Measurements from ENCODE around the gene COG7. TPM values are rescaled to one million over a fixed set of nuclear protein-coding genes. Genes with fewer than 3 reads are reported as not detected.

COG7 gene
- 10 to 100 TPM in 5 of 8 experiments, 1 to 10 TPM in 3; 7.2 to 29.6 (median 10.8) TPM for total RNA-seq

DNA sequence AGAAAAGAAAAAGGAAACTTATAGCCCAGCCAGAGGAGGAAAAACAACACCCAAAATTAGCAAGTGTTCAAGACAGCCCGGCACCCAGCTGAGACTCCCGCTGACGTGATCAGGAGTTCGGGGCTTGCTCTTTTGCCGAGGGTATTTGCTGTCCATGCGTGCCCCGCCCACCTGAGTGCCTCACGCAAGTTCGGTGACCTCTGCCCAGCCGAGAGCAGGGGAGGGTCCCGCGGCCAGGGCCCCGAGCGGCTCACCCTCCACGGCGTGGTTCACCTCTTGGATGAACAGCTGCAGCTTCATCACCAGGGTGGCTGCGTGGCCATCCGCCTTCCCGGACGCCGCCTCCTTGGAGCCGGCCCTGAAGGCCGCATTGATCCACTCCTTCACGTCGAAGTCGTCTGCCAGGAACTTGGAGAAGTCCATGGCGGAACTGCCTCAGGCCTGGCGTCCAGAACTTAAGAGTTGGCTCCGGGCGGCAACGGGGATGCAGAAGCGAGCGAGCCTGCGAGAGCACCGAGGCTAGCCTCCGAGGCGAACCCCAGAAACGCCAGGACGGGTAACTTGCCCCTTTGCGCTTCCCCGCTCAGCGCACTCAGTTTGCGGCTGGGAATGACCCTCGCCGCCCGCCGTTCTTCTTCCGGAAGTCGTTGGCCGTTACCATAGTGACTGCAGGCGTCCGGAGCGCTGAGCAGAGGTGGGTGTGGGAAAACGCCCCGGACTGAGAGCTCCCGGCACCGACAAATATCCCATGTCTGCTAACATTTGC is at the start of gene COG7:
TSS of gene COG7 (minus strand) at position 618 of the 766 bp plus-strand sequence. CDS start at position 423, 195 bp downstream.
- in situ Hi-C loops (cut with MboI; ENCODE audit: low pct_unique_long_range_greater_than_20kb in 2 of 9, low sequenced_read_pairs in 9 of 9, unreplicated experiment in 9 of 9): no loop called here
- Histone ChIP-seq H3K4me1 (replicated peaks in 1 of 2) (peaks cover 0 to 4% of the 10 kb centered on the region in 2 donors), H3K27ac (peak within 1 kb of the TSS; percentile 26 to 82), H3K4me3 (peak within 1 kb of the TSS; percentile 68 to 96 (median 85))
- WGBS, 10 experiments: 0 to 6% (median 0%) methylated on average over 1 to 26 of the region's 57 CpGs
- ATAC-seq (replicated peaks in 6 of 8): peak; percentile 83 to 95 (median 92)

DNA sequence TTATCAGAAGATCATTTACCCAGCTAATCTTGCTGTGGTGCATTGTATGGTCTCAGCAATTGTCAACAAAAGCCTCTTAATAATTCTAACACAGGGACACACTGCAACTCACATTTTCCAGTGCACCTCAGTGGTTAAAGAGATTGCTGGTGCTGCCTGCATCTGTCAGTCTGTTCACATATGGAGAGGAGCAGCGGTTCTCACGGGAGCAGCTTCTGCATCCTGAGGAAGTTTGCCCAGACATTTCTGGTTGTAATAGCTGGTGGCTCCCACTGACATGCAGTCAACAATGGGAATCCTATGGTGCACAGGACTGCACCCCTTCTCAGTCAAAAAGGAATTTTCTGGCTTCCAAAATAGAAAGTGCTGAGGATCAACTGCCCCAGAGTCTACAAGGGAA is 49.5 kb upstream of the COG7 start:
- Histone ChIP-seq H3K4me1 (replicated peaks in 1 of 2) (peaks cover 29% of the 10 kb centered on the region in 2 donors), H3K27ac (no peak overlapping the region), H3K4me3 (no peak overlapping the region)
- WGBS, 10 experiments: 75 to 100% (median 92%) methylated on average over 1 to 2 of the region's 2 CpGs; no CpG with 5 or more reads in 7 of the 10 experiments
- ATAC-seq (replicated peaks in 6 of 8): no peak
- in situ Hi-C loops (cut with MboI; ENCODE audit: low pct_unique_long_range_greater_than_20kb in 2 of 9, low sequenced_read_pairs in 9 of 9, unreplicated experiment in 9 of 9): no loop called here

DNA sequence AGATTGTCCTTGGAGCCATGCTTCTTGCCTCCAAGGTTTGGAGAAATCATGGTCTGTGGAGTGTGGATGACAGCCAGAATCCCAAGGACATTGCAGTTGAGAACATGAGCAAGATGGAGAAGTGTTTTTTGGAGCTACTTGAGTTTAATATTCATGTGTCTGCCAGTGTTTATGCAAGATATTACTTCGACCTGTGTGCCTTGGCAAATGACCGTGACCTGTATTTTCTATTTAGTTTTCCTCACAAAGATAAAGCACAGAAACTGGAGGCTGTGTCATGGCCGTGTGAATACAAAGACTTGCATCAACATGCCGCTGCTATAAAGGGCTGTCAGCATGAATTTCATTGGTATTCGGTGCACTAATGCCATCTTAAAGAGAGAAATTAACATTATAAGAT is 48.3 kb upstream of the COG7 start:
- peaks cover 27 to 29% of the 10 kb centered on the region in 2 donors for H3K4me1 ChIP-seq (replicated peaks in 1 of 2)
- H3K27ac ChIP-seq: no peak overlapping the region
- 58 to 100% (median 84%) methylated on average over 2 to 5 of the region's 5 CpGs for WGBS, 10 experiments
- in situ Hi-C loops (cut with MboI; ENCODE audit: low pct_unique_long_range_greater_than_20kb in 2 of 9, low sequenced_read_pairs in 9 of 9, unreplicated experiment in 9 of 9): no loop called here
- no peak overlapping the region for H3K4me3 ChIP-seq
- no peak for ATAC-seq (replicated peaks in 6 of 8)

DNA sequence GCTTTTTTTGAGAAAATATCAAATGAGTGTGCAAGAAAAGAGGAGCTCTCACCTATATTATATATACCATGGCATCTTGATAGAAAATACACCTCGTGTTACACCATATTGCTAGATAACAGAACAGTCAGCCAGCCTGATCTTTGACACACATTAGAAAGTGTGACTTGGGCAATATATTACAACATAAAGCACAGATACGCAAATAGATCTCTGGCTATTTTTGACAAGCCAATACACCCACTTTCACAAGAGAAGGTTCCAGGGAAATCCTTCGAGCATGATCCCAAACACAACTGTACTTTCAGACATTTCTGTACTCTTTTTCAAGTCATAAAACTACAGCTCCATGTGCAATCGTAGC is 47.9 kb upstream of the COG7 start:
- no peak overlapping the region for H3K27ac ChIP-seq
- peaks cover 22 to 26% of the 10 kb centered on the region in 2 donors for H3K4me1 ChIP-seq (replicated peaks in 1 of 2)
- 21 to 86% (median 65%) methylated on average over 1 to 4 of the region's 4 CpGs; no CpG with 5 or more reads in 3 of the 10 experiments for WGBS, 10 experiments
- no peak overlapping the region for H3K4me3 ChIP-seq
- in situ Hi-C loops (cut with MboI; ENCODE audit: low pct_unique_long_range_greater_than_20kb in 2 of 9, low sequenced_read_pairs in 9 of 9, unreplicated experiment in 9 of 9): no loop called here
- no peak for ATAC-seq (replicated peaks in 6 of 8)

DNA sequence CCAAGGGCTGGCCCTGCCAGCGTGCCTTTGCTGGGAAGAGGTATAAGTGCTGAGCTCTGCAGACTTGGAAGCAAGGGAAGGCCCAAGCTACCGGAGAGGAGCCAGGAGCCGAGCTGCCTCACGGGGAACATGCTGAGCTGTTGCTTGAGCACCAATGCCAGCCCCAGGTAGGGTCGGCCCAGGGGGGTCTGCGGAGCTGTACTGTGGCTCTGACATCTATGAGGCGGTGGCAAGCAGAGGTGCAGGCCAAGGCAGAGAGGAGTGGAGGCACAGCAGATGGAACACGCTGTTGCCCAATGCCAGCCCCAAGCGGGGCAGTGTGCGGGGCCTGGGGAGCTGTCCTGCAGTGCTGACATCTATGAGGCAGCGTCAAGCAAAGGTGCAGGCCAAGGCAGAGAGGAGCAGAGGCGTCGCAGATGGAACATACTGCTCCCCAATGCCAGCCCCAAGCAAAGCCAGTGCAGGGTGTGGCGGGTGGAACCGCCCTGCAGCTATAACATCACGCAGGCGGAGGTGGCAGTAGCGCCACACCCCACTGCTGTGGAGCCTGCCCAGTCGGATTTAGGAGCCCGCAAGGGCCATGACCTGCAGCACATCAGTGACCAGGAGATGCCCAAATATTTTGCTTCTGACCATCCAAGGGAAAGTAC is 47.3 kb upstream of the COG7 start:
- in situ Hi-C loops (cut with MboI; ENCODE audit: low pct_unique_long_range_greater_than_20kb in 2 of 9, low sequenced_read_pairs in 9 of 9, unreplicated experiment in 9 of 9): no loop called here
- H3K4me1 ChIP-seq (replicated peaks in 1 of 2): peaks cover 18 to 21% of the 10 kb centered on the region in 2 donors
- peak in 2 of 8 experiments; percentile 10 to 60 for ATAC-seq (replicated peaks in 6 of 8)
- WGBS, 10 experiments: 80 to 100% (median 94%) methylated on average over 1 to 17 of the region's 20 CpGs; no CpG with 5 or more reads in 5 of the 10 experiments
- no peak overlapping the region for H3K4me3 ChIP-seq
- no peak overlapping the region for H3K27ac ChIP-seq

DNA sequence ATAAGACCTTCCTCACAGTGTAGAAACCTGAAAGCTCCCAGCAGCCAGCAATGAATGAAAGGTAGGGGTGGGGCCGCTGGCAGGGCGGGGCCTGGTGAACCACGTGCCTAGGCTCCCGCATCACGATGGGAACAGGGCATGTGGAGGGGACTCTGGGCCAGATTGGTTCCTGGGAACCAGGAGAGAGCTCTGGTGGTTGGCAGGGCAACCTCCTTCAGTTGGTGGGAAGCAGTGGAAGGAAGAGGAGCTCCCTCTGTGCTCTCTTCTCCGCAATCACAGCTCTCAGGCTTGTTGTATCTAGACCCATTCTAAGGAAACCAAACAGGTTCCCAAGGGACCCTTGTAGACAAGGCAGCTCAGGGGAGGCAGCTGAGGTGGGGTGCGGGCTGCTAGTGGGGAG is 46.8 kb upstream of the COG7 start:
- peak in 1 of 8 experiments; percentile 26 for ATAC-seq (replicated peaks in 6 of 8)
- Histone ChIP-seq H3K4me1 (replicated peaks in 1 of 2) (peaks cover 13 to 15% of the 10 kb centered on the region in 2 donors), H3K27ac (no peak overlapping the region), H3K4me3 (no peak overlapping the region)
- 20 to 100% (median 100%) methylated on average over 1 of the region's 7 CpGs; no CpG with 5 or more reads in 7 of the 10 experiments for WGBS, 10 experiments
- in situ Hi-C loops (cut with MboI; ENCODE audit: low pct_unique_long_range_greater_than_20kb in 2 of 9, low sequenced_read_pairs in 9 of 9, unreplicated experiment in 9 of 9): loop anchor here in 1 of 9 experiments (25.0 kb wide), 1 partner anchor 112 kb away; no protein-coding TSS in a partner anchor

DNA sequence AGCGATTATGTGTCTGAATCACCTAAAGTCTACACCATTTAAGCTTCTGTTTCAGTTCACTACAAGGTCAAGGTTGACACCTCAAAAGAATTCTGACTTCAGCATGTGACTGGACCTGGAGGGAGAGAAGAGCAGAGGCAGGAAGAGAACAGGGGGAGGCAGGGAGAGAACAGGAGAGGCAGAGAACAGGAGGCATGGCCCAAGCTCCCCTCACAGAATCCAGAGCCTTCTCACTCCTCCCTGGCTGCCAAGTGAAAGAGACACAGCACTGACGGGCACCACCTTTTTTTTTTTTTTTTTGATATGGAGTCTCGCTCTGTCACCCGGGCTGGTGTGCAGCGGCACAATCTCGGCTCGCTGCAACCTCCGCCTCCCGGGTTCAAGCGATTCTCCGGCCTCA is 45.9 kb upstream of the COG7 start:
- H3K27ac ChIP-seq: no peak overlapping the region
- WGBS, 10 experiments: 0 to 100% (median 92%) methylated on average over 1 to 10 of the region's 11 CpGs; no CpG with 5 or more reads in 4 of the 10 experiments
- ATAC-seq (replicated peaks in 6 of 8): no peak
- in situ Hi-C loops (cut with MboI; ENCODE audit: low pct_unique_long_range_greater_than_20kb in 2 of 9, low sequenced_read_pairs in 9 of 9, unreplicated experiment in 9 of 9): loop anchor here in 1 of 9 experiments (25.0 kb wide), 1 partner anchor 112 kb away; no protein-coding TSS in a partner anchor
- H3K4me1 ChIP-seq (replicated peaks in 1 of 2): peaks cover 4 to 6% of the 10 kb centered on the region in 2 donors
- H3K4me3 ChIP-seq: no peak overlapping the region

DNA sequence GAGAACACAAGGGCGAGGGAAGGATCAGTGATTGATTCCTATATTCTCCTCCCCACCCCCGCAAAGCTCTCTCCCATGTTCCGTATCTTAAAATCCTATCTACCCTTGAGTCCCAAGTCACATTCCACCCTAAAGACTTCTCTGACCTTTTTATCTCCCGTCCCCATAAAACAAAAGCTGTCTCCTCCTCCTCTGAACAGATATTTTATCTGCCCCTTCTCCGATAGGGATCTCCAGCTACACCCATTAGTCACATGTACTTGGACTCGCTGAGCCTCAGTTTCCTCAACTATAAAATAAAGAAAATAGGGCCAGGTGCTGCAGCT is 44.5 kb upstream of the COG7 start:
- H3K4me3 ChIP-seq: no peak overlapping the region
- H3K27ac ChIP-seq: no peak overlapping the region
- in situ Hi-C loops (cut with MboI; ENCODE audit: low pct_unique_long_range_greater_than_20kb in 2 of 9, low sequenced_read_pairs in 9 of 9, unreplicated experiment in 9 of 9): loop anchor here in 1 of 9 experiments (25.0 kb wide), 1 partner anchor 110 kb away; no protein-coding TSS in a partner anchor
- no peaks in the 10 kb centered on the region for H3K4me1 ChIP-seq (replicated peaks in 1 of 2)
- no peak for ATAC-seq (replicated peaks in 6 of 8)
- 60 to 100% (median 95%) methylated on average over 1 to 5 of the region's 6 CpGs; no CpG with 5 or more reads in 1 of the 10 experiments for WGBS, 10 experiments

DNA sequence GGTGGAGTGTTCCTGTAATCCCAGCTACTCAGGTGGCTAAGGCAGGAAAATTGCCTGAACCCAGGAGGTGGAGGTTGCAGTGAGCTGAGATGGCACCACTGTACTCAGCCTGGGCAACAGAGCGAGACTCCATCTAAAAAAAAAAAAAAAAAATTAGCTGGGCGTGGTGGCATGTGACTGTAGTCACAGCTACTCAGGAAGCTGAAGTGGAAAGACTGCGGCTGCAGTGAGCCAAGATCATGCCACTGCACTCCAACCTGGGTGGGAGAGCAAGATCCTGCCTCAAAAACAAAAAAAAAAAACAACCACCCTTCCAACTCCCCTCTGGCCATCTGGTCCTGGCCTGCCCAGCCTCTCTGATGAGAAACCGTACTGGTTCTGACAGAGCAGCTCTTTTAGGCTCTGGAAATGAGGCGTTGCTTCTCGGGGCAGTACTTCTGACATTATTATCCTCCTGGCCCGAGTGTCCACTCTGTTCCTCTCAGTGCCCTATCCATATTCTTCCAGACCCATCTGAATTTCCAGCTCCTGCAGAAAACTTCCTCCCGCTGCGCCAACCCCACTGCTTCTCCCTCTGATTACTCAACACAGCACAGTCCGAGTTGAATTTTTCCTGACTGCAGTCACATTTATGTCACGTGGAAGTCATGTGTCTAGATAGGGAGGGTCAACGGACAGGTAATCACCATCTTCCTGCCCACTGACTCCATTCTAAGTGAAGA is 44.0 kb upstream of the COG7 start:
- no peak overlapping the region for H3K27ac ChIP-seq
- 4 to 100% (median 69%) methylated on average over 2 to 10 of the region's 12 CpGs; no CpG with 5 or more reads in 1 of the 10 experiments for WGBS, 10 experiments
- peak in 5 of 8 experiments; percentile 33 to 87 (median 57) for ATAC-seq (replicated peaks in 6 of 8)

DNA sequence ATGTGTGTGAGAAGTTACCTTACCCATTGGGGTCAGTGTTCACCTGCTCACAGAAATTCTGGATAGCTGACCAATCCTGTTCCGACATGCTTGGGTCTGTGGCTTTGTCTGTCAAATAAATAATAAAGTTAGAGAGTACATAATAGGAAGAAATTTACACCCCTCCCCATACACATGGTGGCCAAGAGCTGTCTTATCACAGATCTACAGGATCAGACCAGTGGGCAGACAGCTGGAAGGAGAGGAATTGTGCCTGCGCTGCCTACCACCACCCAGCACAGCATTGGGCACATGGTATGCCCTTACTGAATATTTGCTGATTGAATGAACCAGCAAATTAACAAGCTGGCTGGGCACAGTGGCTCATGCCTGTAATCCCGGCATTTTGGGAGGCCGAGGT is 42.7 kb upstream of the COG7 start:
- Histone ChIP-seq H3K27ac (no peak overlapping the region), H3K4me1 (replicated peaks in 1 of 2) (no peaks in the 10 kb centered on the region), H3K4me3 (no peak overlapping the region)
- whole genome bisulfite sequencing, 10 experiments: 80 to 100% (median 100%) methylated on average over 1 to 2 of the region's 4 CpGs; no CpG with 5 or more reads in 4 of the 10 experiments
- ATAC-seq (replicated peaks in 6 of 8): no peak
- in situ Hi-C loops (cut with MboI; ENCODE audit: low pct_unique_long_range_greater_than_20kb in 2 of 9, low sequenced_read_pairs in 9 of 9, unreplicated experiment in 9 of 9): loop anchor here in 1 of 9 experiments (25.0 kb wide), 1 partner anchor 108 kb away; no protein-coding TSS in a partner anchor

More for the DNA sequence above, 44.0 kb upstream of the COG7 start:
- Histone ChIP-seq H3K4me3 (no peak overlapping the region), H3K4me1 (replicated peaks in 1 of 2) (no peaks in the 10 kb centered on the region)
- in situ Hi-C loops (cut with MboI; ENCODE audit: low pct_unique_long_range_greater_than_20kb in 2 of 9, low sequenced_read_pairs in 9 of 9, unreplicated experiment in 9 of 9): loop anchor here in 1 of 9 experiments (25.0 kb wide), 1 partner anchor 110 kb away; no protein-coding TSS in a partner anchor

DNA sequence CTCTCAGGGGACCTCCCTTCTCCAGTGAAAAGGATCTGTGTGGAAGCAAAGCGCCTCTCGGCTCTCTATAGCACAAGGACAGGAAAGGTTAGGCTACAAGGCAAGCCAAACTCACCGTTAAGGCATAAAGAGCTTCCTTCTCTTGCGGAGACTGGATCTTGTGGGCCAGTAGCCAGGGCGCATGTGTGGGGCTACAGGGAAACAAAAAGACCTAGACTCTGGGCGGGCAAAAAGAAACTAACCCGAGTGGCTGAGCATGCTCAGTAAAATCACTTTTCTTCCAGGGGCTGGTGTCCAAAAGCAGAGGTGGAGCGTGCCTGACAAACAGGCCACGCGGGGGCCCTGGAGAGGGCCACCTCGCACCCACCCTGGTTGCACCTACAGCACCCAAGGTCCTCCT is 41.2 kb upstream of the COG7 start:
- H3K4me1 ChIP-seq (replicated peaks in 1 of 2): no peaks in the 10 kb centered on the region
- H3K27ac ChIP-seq: no peak overlapping the region
- whole genome bisulfite sequencing, 10 experiments: 73 to 100% (median 91%) methylated on average over 1 to 4 of the region's 11 CpGs; no CpG with 5 or more reads in 4 of the 10 experiments
- in situ Hi-C loops (cut with MboI; ENCODE audit: low pct_unique_long_range_greater_than_20kb in 2 of 9, low sequenced_read_pairs in 9 of 9, unreplicated experiment in 9 of 9): loop anchor here in 1 of 9 experiments (25.0 kb wide), 1 partner anchor 107 kb away; no protein-coding TSS in a partner anchor
- ATAC-seq (replicated peaks in 6 of 8): no peak
- no peak overlapping the region for H3K4me3 ChIP-seq

DNA sequence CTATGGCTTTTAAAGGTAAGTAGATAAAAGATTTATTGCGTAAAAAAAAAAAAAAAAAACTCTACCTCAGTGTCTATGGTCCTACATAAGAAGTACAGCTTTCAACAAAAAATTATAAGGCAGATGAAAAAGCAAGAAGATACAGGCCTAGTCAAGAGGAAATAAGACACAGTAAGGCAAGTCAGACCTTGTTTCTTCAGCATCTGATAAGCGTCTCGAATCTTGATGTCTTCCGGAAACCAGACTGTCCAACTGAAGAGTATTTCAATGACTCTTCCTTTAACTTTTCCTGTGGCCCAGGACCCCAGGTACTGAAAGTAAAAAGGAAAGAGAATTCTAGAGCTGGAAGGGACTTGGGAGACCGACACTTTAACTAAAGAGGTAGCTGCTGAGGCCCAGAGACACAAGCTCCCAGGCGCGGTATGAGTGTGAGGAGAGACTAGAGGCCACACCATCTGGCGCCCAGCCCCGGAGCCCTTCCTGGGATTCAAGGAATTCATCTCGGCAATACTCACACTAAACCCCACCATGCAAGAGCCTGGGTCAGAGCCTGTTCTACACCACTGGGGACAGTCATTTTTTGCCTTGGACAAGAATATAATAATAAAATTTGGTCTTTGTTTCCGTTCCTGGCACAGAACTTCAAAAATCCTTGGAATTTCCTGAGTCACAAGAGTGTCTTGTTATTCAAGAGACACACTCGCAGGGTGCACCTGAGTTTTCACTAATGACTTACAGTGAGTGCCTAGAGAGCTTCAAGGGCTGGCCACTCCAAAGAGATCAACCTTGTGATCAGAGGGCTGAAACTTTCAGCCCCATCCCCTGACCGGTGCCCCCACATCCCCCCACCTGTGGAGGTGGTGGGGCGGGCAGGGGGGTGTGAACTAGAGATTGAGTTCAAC is 38.8 kb upstream of the COG7 start:
- Histone ChIP-seq H3K4me3 (no peak overlapping the region), H3K27ac (no peak overlapping the region), H3K4me1 (replicated peaks in 1 of 2) (no peaks in the 10 kb centered on the region)
- WGBS, 10 experiments: 80 to 100% (median 98%) methylated on average over 1 to 11 of the region's 14 CpGs
- in situ Hi-C loops (cut with MboI; ENCODE audit: low pct_unique_long_range_greater_than_20kb in 2 of 9, low sequenced_read_pairs in 9 of 9, unreplicated experiment in 9 of 9): loop anchor here in 1 of 9 experiments (25.0 kb wide), 1 partner anchor 104 kb away; no protein-coding TSS in a partner anchor
- ATAC-seq (replicated peaks in 6 of 8): peak in 1 of 8 experiments; percentile 27

Data from motor neuron (in vitro differentiated cells).